Esophagus muscularis mucosa (tissue), 4 donors: ENCODE data around the gene C5orf46. TPM values are rescaled to one million over a fixed set of nuclear protein-coding genes. Genes with fewer than 3 reads are reported as not detected.

Experiments used
- DNase-seq: peaks from one replicate; pipeline ENCODE4 v3.0.0-alpha.2; 2017; ENCODE audit errors: extremely low spot score
- H3K27ac ChIP-seq, 4 donors: fragments of 200-600 bp; sonication (generic); replicated peaks in 1 of 4; 1 replicate in 3 of 4; 2 replicates in 1 of 4; pipeline ENCODE4 v1.5.1; 2016 to 2019; ENCODE audit warnings: mild to moderate bottlenecking in 1 of 4
- H3K27me3 ChIP-seq, 4 donors: fragments of 200-600 bp; sonication (generic); one replicate each; pipeline versions ENCODE4 v1.5.1 to v1.6.0; 2016 to 2019
- H3K36me3 ChIP-seq, 4 donors: fragments of 200-600 bp; sonication (generic); one replicate each; pipeline ENCODE4 v1.5.1; 2016 to 2019
- H3K4me1 ChIP-seq, 4 donors: fragments of 200-600 bp; sonication (generic); one replicate each; pipeline ENCODE4 v1.5.1; 2016 to 2019
- H3K4me3 ChIP-seq, 4 donors: fragments of 200-600 bp; sonication (generic); 1 replicate in 2 of 4; 2 replicates in 2 of 4; pipeline ENCODE4 v1.5.1; 2016 to 2019; ENCODE audit warnings: mild to moderate bottlenecking in 4 of 4, moderate library complexity in 1 of 4
- H3K9me3 ChIP-seq, 4 donors: fragments of 200-600 bp; sonication (generic); 1 replicate in 3 of 4; 2 replicates in 1 of 4; pipeline ENCODE4 v1.5.1; 2016 to 2019
- CTCF ChIP-seq, 3 experiments: fragments of 200-600 bp in 2 of 3; fragments of 450-650 bp in 1 of 3; sonication (generic) in 2 of 3; IDR thresholded peaks; one replicate each; pipeline ENCODE4 v1.5.1; 2017 to 2019; ENCODE audit warnings: antibody characterized with exemption in 3 of 3, mild to moderate bottlenecking in 2 of 3, moderate library complexity in 1 of 3
- EP300 ChIP-seq: sonication (generic); formaldehyde crosslinking; IDR thresholded peaks from one replicate; pipeline ENCODE4 v1.6.1; 2017; ENCODE audit warnings: antibody characterized with exemption
- POLR2A ChIP-seq: fragments of 450-650 bp; IDR thresholded peaks from one replicate; pipeline ENCODE4 v1.6.1; 2017; ENCODE audit warnings: antibody characterized with exemption, moderate library complexity, mild to moderate bottlenecking, low read depth
- POLR2AphosphoS5 ChIP-seq, 2 donors: sonication (generic); formaldehyde crosslinking; IDR thresholded peaks; one replicate each; pipeline ENCODE4 v1.6.1; 2017; ENCODE audit warnings: antibody characterized with exemption in 2 of 2
- WGBS: methylation state at CpG from one replicate; pipeline ENCODE4 v1.1.5; 2018; 5-methylcytosine and 5-hydroxymethylcytosine counted together
- intact Hi-C: fragments of 100-400 bp; cut with DNase I; formaldehyde crosslinking; loops from one replicate; pipeline ENCODE4 v1.15.1; 2023
- total RNA-seq, 4 donors: library from RNA; depleted of rRNA; stranded (reverse); fragments of >200 nt; gene quantifications; one replicate each; pipeline versions ENCODE4 v1.1.0 to v1.2.1, GENCODE V29; 2016

Gene C5orf46
- total RNA-seq, 4 donors from 2014 or later, result not detected

GRCh38 chr5:147913786-147914185 is 7.4 kb upstream of the C5orf46 start:
- H3K4me1 ChIP-seq, result no peaks in the 10 kb centered on the region
- no peak for TF ChIP-seq EP300
- no peak for TF ChIP-seq POLR2AphosphoS5 (IDR thresholded peaks at IDR 0.05)
- no peak for TF ChIP-seq CTCF (IDR thresholded peaks at IDR 0.05)
- no peaks in the 10 kb centered on the region for H3K27me3 ChIP-seq
- no peaks in the 10 kb centered on the region for H3K36me3 ChIP-seq
- H3K27ac ChIP-seq, result no peak overlapping the region
- no peak for DNase-seq
- WGBS, result 77% methylated on average over 3 of the region's 3 CpGs
- H3K9me3 ChIP-seq, result no peaks in the 10 kb centered on the region
- intact Hi-C loops, result no loop called here
- no peak overlapping the region for H3K4me3 ChIP-seq

GRCh38 chr5:147912011-147912410 is 5.7 kb upstream of the C5orf46 start:
- Histone ChIP-seq H3K36me3 (no peaks in the 10 kb centered on the region), H3K4me3 (no peak overlapping the region), H3K27me3 (no peaks in the 10 kb centered on the region), H3K27ac (no peak overlapping the region), H3K4me1 (no peaks in the 10 kb centered on the region), H3K9me3 (no peaks in the 10 kb centered on the region)
- no peak for DNase-seq
- intact Hi-C loops, result no loop called here
- 41% methylated on average over 1 of the region's 1 CpG for WGBS
- TF ChIP-seq CTCF (IDR thresholded peaks at IDR 0.05) (no peak), POLR2A (no peak), POLR2AphosphoS5 (IDR thresholded peaks at IDR 0.05) (no peak), EP300 (no peak)

GRCh38 chr5:147911427-147911826 is 5.1 kb upstream of the C5orf46 start:
- no peak overlapping the region for H3K27ac ChIP-seq
- H3K9me3 ChIP-seq, result no peaks in the 10 kb centered on the region
- intact Hi-C loops, result no loop called here
- H3K4me1 ChIP-seq, result no peaks in the 10 kb centered on the region
- no peak for TF ChIP-seq POLR2A
- no peaks in the 10 kb centered on the region for H3K27me3 ChIP-seq
- 76% methylated on average over 6 of the region's 6 CpGs for WGBS
- H3K36me3 ChIP-seq, result no peaks in the 10 kb centered on the region
- no peak overlapping the region for H3K4me3 ChIP-seq
- no peak for DNase-seq

- 74% methylated on average over 4 of the region's 4 CpGs for WGBS
- Histone ChIP-seq H3K27me3 (no peaks in the 10 kb centered on the region), H3K4me3 (no peak overlapping the region), H3K9me3 (no peaks in the 10 kb centered on the region), H3K36me3 (no peaks in the 10 kb centered on the region), H3K27ac (no peak overlapping the region), H3K4me1 (no peaks in the 10 kb centered on the region)
- intact Hi-C loops, result no loop called here
- TF ChIP-seq POLR2A, result no peak
- no peak for TF ChIP-seq POLR2AphosphoS5 (IDR thresholded peaks at IDR 0.05)
- no peak for TF ChIP-seq EP300
- no peak for TF ChIP-seq CTCF (IDR thresholded peaks at IDR 0.05)
- DNase-seq, result no peak
These were observed 2.2 kb downstream of the C5orf46 start for GRCh38 chr5:147904110-147904509.

GRCh38 chr5:147902609-147903115 is 3.7 kb downstream of the C5orf46 start:
- no peaks in the 10 kb centered on the region for H3K4me1 ChIP-seq
- intact Hi-C loops, result no loop called here
- TF ChIP-seq POLR2A, result no peak
- TF ChIP-seq CTCF (IDR thresholded peaks at IDR 0.05), result no peak
- no peak for TF ChIP-seq EP300
- no peak for TF ChIP-seq POLR2AphosphoS5 (IDR thresholded peaks at IDR 0.05)
- no peaks in the 10 kb centered on the region for H3K36me3 ChIP-seq
- H3K9me3 ChIP-seq, result no peaks in the 10 kb centered on the region
- no peaks in the 10 kb centered on the region for H3K27me3 ChIP-seq
- no peak overlapping the region for H3K4me3 ChIP-seq
- no peak for DNase-seq
- no peak overlapping the region for H3K27ac ChIP-seq
